SU-DHL-6 (cell line): Measurements from ENCODE around the gene ATG9B.

ENCODE experiments used
- EZH2phosphoT487 ChIP-seq: fragments of 200-600 bp; sonication (generic), shearing (Covaris generic); conservative IDR thresholded peaks from 2 replicates; pipeline ENCODE4 v1.6.1; 2018; ENCODE audit warnings: mild to moderate bottlenecking, antibody characterized with exemption, low read length, moderate library complexity, mixed read lengths
- TF ChIP-seq, protein P1 (sequence below): fragments of 200-600 bp; sonication (generic); IDR thresholded peaks from one replicate; pipeline ENCODE4 v1.5.1; 2017; ENCODE audit warnings: antibody characterized with exemption, mild to moderate bottlenecking, low read length, moderate library complexity; ENCODE audit not compliant: insufficient read depth, poor library complexity, severe bottlenecking

DNA sequence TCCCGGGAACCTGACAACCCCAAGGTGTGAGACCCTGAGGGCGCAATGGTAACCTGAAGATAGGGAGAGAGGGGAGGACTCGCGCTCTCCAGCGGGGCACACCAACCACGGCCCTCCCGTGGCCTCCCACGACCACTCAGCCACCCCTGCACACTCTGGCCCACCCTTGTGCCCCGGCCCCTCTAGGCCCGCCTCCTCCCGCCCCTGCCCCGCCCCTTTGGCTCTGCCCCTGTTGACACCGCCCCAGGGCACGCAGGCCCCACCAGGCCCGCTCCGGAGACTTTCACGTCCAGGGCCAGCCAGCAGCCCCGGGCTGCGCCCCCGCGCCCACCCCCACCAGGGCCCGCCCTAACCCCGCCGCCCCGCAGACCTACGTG, 10.9 kb downstream of the ATG9B start:
- TF ChIP-seq, protein P1, sequence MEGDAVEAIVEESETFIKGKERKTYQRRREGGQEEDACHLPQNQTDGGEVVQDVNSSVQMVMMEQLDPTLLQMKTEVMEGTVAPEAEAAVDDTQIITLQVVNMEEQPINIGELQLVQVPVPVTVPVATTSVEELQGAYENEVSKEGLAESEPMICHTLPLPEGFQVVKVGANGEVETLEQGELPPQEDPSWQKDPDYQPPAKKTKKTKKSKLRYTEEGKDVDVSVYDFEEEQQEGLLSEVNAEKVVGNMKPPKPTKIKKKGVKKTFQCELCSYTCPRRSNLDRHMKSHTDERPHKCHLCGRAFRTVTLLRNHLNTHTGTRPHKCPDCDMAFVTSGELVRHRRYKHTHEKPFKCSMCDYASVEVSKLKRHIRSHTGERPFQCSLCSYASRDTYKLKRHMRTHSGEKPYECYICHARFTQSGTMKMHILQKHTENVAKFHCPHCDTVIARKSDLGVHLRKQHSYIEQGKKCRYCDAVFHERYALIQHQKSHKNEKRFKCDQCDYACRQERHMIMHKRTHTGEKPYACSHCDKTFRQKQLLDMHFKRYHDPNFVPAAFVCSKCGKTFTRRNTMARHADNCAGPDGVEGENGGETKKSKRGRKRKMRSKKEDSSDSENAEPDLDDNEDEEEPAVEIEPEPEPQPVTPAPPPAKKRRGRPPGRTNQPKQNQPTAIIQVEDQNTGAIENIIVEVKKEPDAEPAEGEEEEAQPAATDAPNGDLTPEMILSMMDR = no peak
- no peak for TF ChIP-seq EZH2phosphoT487
